ENCODE measurements around the gene PPM1K.

PPM1K gene

GRCh38 chr4:88216395-88216794 is 68.0 kb downstream of the PPM1K start:
- no peak for DNase-seq (ENCODE audit: low read depth)

- no peak for DNase-seq (ENCODE audit: low read depth)
Observed at GRCh38 chr4:88215351-88215750, 69.0 kb downstream of the PPM1K start.

- no peak for DNase-seq (ENCODE audit: low read depth)
Observed at GRCh38 chr4:88212253-88212561, 72.2 kb downstream of the PPM1K start.

- DNase-seq (ENCODE audit: low read depth) = peak; percentile 31
Observed at GRCh38 chr4:88211473-88212252, 72.7 kb downstream of the PPM1K start.

- DNase-seq (ENCODE audit: low read depth) = no peak
Observed at GRCh38 chr4:88208156-88208555, 76.2 kb downstream of the PPM1K start.
